Parathyroid adenoma (tissue), 2 donors: ENCODE results near the gene ADCY2.

Experiments
- H2AFZ ChIP-seq: fragments of 300-600 bp; sonication (generic); one replicate; pipeline ENCODE4 v1.7.0; 2017; ENCODE audit warnings: antibody characterized with exemption, mild to moderate bottlenecking
- H3K27ac ChIP-seq: fragments of 300-600 bp; sonication (generic); one replicate; pipeline ENCODE4 v1.7.0; 2017
- H3K27me3 ChIP-seq: fragments of 300-600 bp; sonication (generic); one replicate; pipeline ENCODE4 v1.7.0; 2017; ENCODE audit warnings: low read length; ENCODE audit not compliant: control insufficient read depth, insufficient read depth
- H3K36me3 ChIP-seq: fragments of 300-600 bp; sonication (generic); one replicate; pipeline ENCODE4 v1.7.0; 2017; ENCODE audit warnings: low read length; ENCODE audit not compliant: control insufficient read depth, insufficient read depth
- H3K4me1 ChIP-seq: fragments of 300-600 bp; sonication (generic); one replicate; pipeline ENCODE4 v1.7.0; 2017; ENCODE audit warnings: control low read depth
- H3K4me2 ChIP-seq: fragments of 300-600 bp; sonication (generic); one replicate; pipeline ENCODE4 v1.7.0; 2017; ENCODE audit warnings: low read length
- H3K4me3 ChIP-seq: fragments of 300-600 bp; sonication (generic); one replicate; pipeline ENCODE4 v1.7.0; 2017; ENCODE audit warnings: low read depth, low read length
- H3K79me2 ChIP-seq: fragments of 300-600 bp; sonication (generic); one replicate; pipeline ENCODE4 v1.7.0; 2017; ENCODE audit warnings: control low read depth
- H3K9ac ChIP-seq: fragments of 300-600 bp; sonication (generic); one replicate; pipeline ENCODE4 v1.7.0; 2017; ENCODE audit warnings: mild to moderate bottlenecking
- H3K9me3 ChIP-seq: fragments of 300-600 bp; sonication (generic); one replicate; pipeline ENCODE4 v1.7.0; 2017; ENCODE audit warnings: low read length; ENCODE audit not compliant: control insufficient read depth
- CTCF ChIP-seq: fragments of 300-600 bp; sonication (generic); IDR thresholded peaks from one replicate; pipeline ENCODE4 v1.7.0; 2017; ENCODE audit warnings: antibody characterized with exemption, mild to moderate bottlenecking
- donor health status: primary hyperparathyroidism.

Gene ADCY2

GRCh38 chr5:7657153-7657552, 261.2 kb downstream of the ADCY2 start:
- Histone ChIP-seq H2AFZ (no peak overlapping the region), H3K36me3 (no peaks in the 10 kb centered on the region), H3K4me3 (no peak overlapping the region), H3K9me3 (no peaks in the 10 kb centered on the region), H3K9ac (no peak overlapping the region), H3K79me2 (no peaks in the 10 kb centered on the region), H3K27ac (no peak overlapping the region), H3K27me3 (no peaks in the 10 kb centered on the region), H3K4me2 (no peak overlapping the region), H3K4me1 (peaks cover 3% of the 10 kb centered on the region)
- no peak for TF ChIP-seq CTCF

GRCh38 chr5:7659420-7659819, 263.5 kb downstream of the ADCY2 start:
- TF ChIP-seq CTCF = no peak
- Histone ChIP-seq H3K9ac (no peak overlapping the region), H3K4me2 (no peak overlapping the region), H3K9me3 (no peaks in the 10 kb centered on the region), H3K27me3 (no peaks in the 10 kb centered on the region), H3K79me2 (no peaks in the 10 kb centered on the region), H3K4me1 (no peaks in the 10 kb centered on the region), H3K36me3 (no peaks in the 10 kb centered on the region), H3K27ac (no peak overlapping the region), H3K4me3 (no peak overlapping the region), H2AFZ (no peak overlapping the region)

GRCh38 chr5:7662289-7662688, 266.4 kb downstream of the ADCY2 start:
- Histone ChIP-seq H3K4me2 (no peak overlapping the region), H3K79me2 (no peaks in the 10 kb centered on the region), H3K36me3 (no peaks in the 10 kb centered on the region), H3K27me3 (no peaks in the 10 kb centered on the region), H3K27ac (no peak overlapping the region), H2AFZ (no peak overlapping the region), H3K4me3 (no peak overlapping the region), H3K9me3 (no peaks in the 10 kb centered on the region), H3K9ac (no peak overlapping the region), H3K4me1 (no peaks in the 10 kb centered on the region)
- TF ChIP-seq CTCF = no peak

- Histone ChIP-seq H3K4me3 (no peak overlapping the region), H3K9ac (no peak overlapping the region), H2AFZ (no peak overlapping the region), H3K79me2 (no peaks in the 10 kb centered on the region), H3K4me2 (no peak overlapping the region), H3K36me3 (no peaks in the 10 kb centered on the region), H3K27ac (no peak overlapping the region), H3K27me3 (no peaks in the 10 kb centered on the region), H3K4me1 (no peaks in the 10 kb centered on the region), H3K9me3 (no peaks in the 10 kb centered on the region)
- no peak for TF ChIP-seq CTCF
Measured at GRCh38 chr5:7663808-7664207, 267.9 kb downstream of the ADCY2 start.

DNA sequence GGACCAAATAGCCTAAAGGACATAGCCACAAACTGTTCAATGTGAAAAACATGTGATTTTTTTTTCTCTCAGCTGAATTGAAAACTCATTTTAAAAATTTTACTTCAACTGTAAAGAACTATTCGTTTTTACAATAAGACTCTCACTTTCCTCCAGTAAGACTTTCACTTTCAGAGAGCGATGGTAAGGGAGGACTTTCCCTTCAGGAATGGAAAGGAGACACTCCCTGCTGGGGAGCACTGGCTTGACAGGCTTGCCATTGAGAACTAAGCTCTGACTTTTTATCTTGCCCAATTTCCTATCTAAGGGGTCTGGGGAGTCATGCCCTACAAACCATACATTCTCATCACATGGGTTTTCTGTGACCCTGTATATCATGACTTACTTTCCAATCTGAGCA, 268.3 kb downstream of the ADCY2 start:
- H3K4me3 ChIP-seq = no peak overlapping the region
- H3K9me3 ChIP-seq = no peaks in the 10 kb centered on the region
- no peak overlapping the region for H3K27ac ChIP-seq
- no peaks in the 10 kb centered on the region for H3K79me2 ChIP-seq
- no peak overlapping the region for H3K4me2 ChIP-seq
- no peaks in the 10 kb centered on the region for H3K36me3 ChIP-seq
- H2AFZ ChIP-seq = no peak overlapping the region
- H3K9ac ChIP-seq = no peak overlapping the region
- no peaks in the 10 kb centered on the region for H3K27me3 ChIP-seq
- TF ChIP-seq CTCF = no peak
- no peaks in the 10 kb centered on the region for H3K4me1 ChIP-seq
